HTR-8/SVneo (cell line): ENCODE data around the gene CCSER2.
"Not testable (repeated sequence)": the region's sequence is repeated elsewhere in the genome, so short reads cannot be mapped to it uniquely, and the experiment has no call there.

Experiments used
- DNase-seq: peaks from one replicate; pipeline ENCODE4 v3.0.0; 2011; ENCODE audit warnings: low spot score, mixed read lengths; ENCODE audit not compliant: insufficient read length
- FAIRE-seq: peaks from 2 replicates; lab custom pipeline; 2011; peaks lifted over from hg19 to GRCh38; lab: Jason Lieb, UNC

Gene CCSER2

DNA sequence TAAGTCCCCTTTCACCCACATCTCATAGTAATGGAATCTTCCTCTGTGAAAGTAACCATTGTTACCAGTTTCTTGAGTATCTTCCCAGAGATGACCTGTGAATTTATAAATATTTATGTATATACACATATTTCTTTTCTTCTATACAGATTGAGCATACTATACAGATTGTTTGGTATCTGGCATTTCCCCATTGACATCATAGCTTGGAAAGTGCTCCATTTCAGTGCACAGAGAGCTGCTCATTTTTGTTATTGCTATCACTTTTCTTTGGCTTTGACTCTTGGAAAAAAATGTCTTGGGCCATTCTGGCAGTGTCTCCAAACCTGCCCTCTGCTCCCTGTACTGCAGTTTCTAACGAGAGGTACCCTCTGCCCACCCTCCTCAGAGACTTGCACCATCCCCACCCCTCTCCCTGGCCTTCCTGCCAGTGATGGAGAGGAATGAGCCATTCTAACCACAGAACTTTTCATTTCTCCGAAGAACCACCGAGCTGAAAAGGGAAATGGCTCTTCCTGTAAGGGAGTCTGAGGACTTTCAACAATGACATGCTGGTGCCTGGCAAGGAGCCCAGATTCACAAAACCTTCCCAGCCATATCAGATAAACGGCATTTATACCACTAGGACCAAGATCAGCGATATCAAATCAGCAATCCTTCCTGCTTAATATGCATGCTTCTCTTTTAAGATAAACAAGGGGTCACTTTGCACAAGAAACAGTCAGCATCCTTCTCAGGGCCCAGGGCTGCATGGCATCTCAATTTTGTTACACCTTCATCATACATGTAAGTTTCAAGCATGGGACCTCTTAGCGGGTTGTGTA is 19.7 kb upstream of the CCSER2 start:
- DNase-seq (peak; percentile 31), FAIRE-seq (no peak)

- FAIRE-seq (no peak), DNase-seq (no peak)
These were observed 17.9 kb upstream of the CCSER2 start for GRCh38 chr10:84310470-84310869.

DNA sequence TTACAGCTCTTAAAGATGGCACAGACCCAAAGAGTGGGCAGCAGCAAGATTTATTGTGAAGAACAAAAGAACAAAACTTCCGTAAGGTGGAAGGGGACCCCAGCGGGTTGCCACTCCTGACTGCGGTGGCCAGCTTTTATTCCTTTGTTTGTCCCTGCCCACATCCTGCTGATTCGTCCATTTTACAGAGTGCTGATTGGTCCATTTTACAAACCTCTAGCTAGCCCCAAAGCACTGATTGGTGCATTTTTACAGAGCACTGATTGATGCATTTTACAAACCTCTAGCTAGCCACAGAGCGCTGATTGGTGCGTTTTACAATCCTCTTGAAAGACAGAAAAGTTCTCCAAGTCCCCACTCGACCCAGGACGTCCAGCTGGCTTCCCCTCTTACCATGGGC is 16.8 kb upstream of the CCSER2 start:
- DNase-seq (no peak), FAIRE-seq (no peak)

GRCh38 chr10:84312816-84313215 is 15.6 kb upstream of the CCSER2 start:
- no peak for DNase-seq
- FAIRE-seq: no peak

GRCh38 chr10:84314275-84314674 is 14.1 kb upstream of the CCSER2 start:
- no peak for FAIRE-seq
- DNase-seq: no peak

DNA sequence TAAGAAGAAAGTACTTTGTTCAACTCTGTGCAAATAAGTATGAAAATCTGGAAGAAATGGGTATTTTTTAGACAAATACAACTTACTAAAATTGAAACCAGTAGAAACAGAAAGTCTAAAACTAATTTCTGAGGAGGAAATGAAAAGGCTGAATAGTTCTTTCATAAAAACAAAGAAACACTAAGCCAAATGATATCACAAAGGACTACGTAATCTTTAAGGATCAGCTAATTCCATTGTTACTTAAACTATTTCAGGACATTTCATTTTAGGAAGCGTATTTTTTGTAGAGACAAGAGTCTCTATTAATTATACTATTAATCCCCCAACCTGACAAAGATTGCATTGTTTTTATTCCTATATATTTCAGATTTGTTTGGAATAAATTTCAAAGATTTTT is 11.2 kb upstream of the CCSER2 start:
- FAIRE-seq (no peak), DNase-seq (no peak)

GRCh38 chr10:84321902-84322301 is 6.5 kb upstream of the CCSER2 start:
- FAIRE-seq (no peak), DNase-seq (no peak)

GRCh38 chr10:84323566-84323965 is 4.8 kb upstream of the CCSER2 start:
- FAIRE-seq, DNase-seq: not testable (repeated sequence)

DNA sequence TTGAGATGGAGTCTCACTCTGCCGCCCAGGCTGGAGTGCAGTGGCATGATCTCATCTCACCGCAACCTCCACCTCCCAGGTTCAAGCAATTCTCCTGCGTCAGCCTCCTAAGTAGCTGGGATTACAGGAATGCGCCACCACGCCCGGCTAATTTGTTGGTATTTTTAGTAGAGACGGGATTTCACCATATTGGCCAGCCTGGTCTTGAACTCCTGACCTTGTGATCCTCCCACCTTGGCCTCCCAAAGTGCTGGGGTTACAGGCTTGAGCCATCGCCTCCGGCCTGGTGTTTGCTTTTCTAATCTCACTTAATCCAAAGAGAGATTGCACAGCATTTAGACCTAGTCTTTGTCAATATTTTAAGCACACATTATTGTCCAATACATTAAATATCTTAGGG is 1.4 kb upstream of the CCSER2 start:
- DNase-seq, FAIRE-seq: not testable (repeated sequence)

DNA sequence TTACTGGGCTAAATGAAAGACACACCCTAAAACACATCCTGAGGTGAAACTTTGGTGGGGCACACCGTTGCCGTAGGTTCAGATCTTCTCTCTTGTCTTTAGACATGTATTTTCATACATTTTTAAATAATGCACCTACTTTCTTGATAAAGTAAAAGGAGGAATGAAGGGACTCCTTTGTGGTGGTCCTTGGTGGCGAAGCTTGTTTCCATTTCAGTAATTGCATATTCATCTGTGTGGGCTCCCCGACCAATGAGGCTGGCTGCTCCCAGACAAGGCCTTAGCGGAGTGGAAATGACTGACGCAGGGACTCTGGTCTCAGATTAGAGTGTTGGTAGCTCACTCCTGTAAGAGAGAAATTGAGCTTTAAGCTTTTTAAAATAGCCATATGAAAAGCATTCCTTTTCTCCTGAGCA is 815 bp downstream of the CCSER2 start:
- DNase-seq (peak; percentile 15), FAIRE-seq (no peak)

DNA sequence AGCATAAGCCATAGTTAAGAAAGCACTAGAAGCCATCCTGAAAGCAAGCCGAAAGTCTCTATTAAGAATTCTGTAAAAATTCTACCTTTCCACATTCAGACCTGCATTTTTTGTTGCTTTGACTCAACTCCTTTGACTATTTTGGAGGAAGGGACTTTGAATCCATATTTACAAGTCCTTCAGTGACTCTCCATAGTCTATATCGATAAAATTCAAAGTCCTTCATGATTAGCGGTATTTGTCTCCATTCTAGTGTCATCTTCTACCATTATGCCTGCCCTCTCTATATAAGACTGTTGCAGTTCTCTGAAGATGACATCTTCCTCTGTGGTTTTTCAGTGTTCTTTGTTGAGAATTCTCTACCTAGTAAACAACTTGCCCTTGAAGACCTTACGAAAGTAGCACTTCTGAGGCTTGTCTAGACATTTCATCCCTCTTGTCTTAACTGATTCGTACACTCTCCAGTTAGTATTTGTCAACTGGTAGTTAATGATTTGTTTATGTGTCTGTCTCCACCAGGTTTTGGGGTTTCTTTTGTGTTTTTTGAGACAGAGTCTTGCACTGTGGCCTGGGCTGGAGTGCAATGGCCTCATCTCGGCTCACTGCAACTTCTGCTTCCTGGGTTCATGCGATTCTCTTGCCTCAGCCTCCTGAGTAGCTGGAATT is 1.7 kb downstream of the CCSER2 start:
- FAIRE-seq (no peak), DNase-seq (no peak)

GRCh38 chr10:84331091-84331490 is 2.7 kb downstream of the CCSER2 start:
- DNase-seq (no peak), FAIRE-seq (no peak)

GRCh38 chr10:84333864-84334451 is 5.6 kb downstream of the CCSER2 start:
- peak; percentile 28 for FAIRE-seq
- DNase-seq: no peak

DNA sequence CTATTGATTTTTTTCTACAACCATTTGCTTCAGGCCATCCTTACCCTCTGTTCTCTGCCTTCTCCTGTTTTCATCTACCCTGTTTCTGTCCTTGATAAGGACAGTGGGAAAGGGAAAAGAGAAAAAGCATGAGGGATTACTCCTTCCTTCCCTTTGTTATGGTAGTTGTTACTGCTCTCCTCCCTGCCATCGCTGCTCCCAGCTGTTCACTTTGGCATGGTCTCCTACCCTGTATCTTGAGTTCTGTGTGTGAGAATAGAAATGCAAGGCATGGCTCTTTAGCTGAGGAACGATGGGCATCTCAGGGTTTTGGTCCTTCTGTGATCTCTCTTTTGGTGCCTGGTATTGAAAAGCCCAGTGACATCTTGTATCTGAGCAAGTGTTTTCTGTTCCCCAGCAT is 6.4 kb downstream of the CCSER2 start:
- FAIRE-seq (no peak), DNase-seq (no peak)

GRCh38 chr10:84335516-84335915 is 7.1 kb downstream of the CCSER2 start:
- DNase-seq: no peak
- no peak for FAIRE-seq

- no peak for DNase-seq
- no peak for FAIRE-seq
These were observed 8.2 kb downstream of the CCSER2 start for GRCh38 chr10:84336406-84337090.

- no peak for DNase-seq
- no peak for FAIRE-seq
These were observed 8.8 kb downstream of the CCSER2 start for GRCh38 chr10:84337199-84337598.

GRCh38 chr10:84339025-84339424 is 10.6 kb downstream of the CCSER2 start:
- DNase-seq (no peak), FAIRE-seq (no peak)

- DNase-seq (no peak), FAIRE-seq (no peak)
These were observed 11.8 kb downstream of the CCSER2 start for GRCh38 chr10:84340187-84340586.

DNA sequence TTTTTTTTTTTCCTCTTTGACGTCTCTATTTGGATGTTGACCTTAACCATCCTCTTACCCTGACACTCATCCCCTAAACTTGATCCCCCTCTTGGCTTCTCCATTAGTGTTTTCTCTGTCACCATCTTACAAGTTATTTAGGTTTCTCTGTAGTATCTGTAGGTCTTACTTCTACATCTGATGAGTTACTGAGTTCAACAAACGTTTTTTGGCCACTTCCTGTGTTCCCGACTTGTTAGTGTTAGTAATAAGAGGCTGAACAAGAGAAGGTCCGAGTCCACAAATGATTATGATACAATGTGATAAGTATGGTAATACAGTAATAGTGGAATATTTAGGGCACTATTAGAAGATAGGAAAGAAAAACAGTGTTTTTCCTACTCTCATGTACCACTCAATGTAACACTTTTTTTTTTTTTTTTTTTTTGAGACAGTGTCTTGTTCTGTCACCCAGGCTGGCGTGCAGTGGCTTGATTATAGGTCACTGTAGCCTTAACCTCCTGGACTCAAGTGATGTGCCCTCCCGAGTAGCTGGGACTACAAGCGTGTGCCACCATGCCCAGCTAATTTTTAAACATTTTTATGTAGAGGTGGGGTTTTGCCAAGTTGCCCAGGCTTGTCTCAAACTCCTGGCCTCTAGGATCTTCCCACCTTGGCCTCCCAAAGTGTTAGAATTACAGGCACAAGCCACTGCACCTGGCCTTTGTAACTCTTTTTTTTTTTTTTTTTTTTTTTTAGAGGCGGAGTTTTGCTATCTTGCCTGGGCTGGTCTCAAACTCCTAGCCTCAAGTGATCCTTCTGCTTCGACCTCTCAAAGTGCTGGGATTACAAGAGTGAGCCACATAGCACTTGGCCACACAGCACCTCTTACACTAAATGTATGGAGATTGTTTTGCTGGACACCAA is 12.5 kb downstream of the CCSER2 start:
- no peak for FAIRE-seq
- DNase-seq: no peak
